GM12892 (cell line): ENCODE measurements around the gene ADGRA1.

Experiments used
- POLR2A ChIP-seq: IDR thresholded peaks from 2 replicates; pipeline ENCODE4 v1.6.1; 2011; ENCODE audit warnings: low read depth, low read length, control low read depth
- TAF1 ChIP-seq: IDR thresholded peaks from 2 replicates; pipeline ENCODE4 v1.6.1; 2011; ENCODE audit warnings: low read depth, mild to moderate bottlenecking, control low read depth, low read length, borderline replicate concordance

DNA sequence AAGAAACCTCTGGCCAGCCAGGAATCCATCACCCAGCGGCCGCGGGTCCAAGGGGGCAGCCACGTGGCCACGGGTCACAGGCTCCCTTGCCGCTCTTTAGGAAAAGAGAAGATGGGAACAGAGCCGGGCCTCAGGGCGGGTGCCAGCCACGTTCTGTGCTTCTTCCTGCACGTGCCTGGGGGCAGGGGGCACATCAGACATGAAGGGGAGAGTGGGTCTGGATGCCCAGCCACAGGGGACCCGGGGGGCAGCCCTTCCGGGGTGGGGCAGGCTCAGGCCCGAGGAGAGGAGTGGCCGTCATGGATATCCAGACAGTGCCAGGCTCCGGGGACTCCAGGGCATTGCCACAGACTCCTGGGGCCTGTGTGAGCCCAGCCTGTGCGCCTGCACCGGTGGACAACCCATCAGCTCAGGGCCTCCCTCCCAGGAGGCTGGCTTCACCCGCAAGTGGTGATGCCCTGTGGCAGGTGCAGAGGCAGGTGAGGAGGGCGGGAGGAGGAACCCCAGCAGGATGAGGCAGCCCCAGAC is 31.0 kb upstream of the ADGRA1 start:
- TF ChIP-seq TAF1 (no peak), POLR2A (no peak)
